Stimulated activated CD4-positive, alpha-beta T cell treated with anti-CD3 and anti-CD28 coated beads, Interleukin-15, amount 100 ng/mL, for 48 hours (primary cell): ENCODE measurements around the gene RSRC1.
"Not testable (repeated sequence)": the region's sequence is repeated elsewhere in the genome, so short reads cannot be mapped to it uniquely, and the experiment has no call there.

ENCODE experiments used
- DNase-seq, 2 donors: peaks; one replicate each; pipeline ENCODE4 v3.0.0-alpha.2; 2020; ENCODE audit warnings: low read depth in 2 of 2

The RSRC1 gene

GRCh38 chr3:158402590-158402989 is 292.7 kb downstream of the RSRC1 start:
- DNase-seq = no peak

- no peak for DNase-seq
These were observed 293.1 kb downstream of the RSRC1 start for GRCh38 chr3:158403013-158403412.

- DNase-seq = no peak
These were observed 294.3 kb downstream of the RSRC1 start for GRCh38 chr3:158404131-158404718.

- DNase-seq = no peak
These were observed 295.6 kb downstream of the RSRC1 start for GRCh38 chr3:158405507-158405906.

GRCh38 chr3:158407844-158408517 is 298.1 kb downstream of the RSRC1 start:
- no peak for DNase-seq

- DNase-seq = not testable (repeated sequence)
These were observed 298.6 kb downstream of the RSRC1 start for GRCh38 chr3:158408518-158408897.

GRCh38 chr3:158418035-158418434 is 308.1 kb downstream of the RSRC1 start:
- DNase-seq = no peak

GRCh38 chr3:158419820-158420653 is 310.1 kb downstream of the RSRC1 start:
- DNase-seq = no peak

GRCh38 chr3:158420654-158421396 is 310.9 kb downstream of the RSRC1 start:
- DNase-seq = no peak

- DNase-seq = no peak
These were observed 320.6 kb downstream of the RSRC1 start for GRCh38 chr3:158430448-158430847.

GRCh38 chr3:158430968-158431367 is 321.1 kb downstream of the RSRC1 start:
- DNase-seq = no peak

- DNase-seq = no peak
These were observed 321.9 kb downstream of the RSRC1 start for GRCh38 chr3:158431829-158432228.

- peak in 1 of 2 donors; percentile 17 for DNase-seq
These were observed 324.6 kb downstream of the RSRC1 start for GRCh38 chr3:158434412-158435038.

- DNase-seq = no peak
These were observed 333.7 kb downstream of the RSRC1 start for GRCh38 chr3:158443632-158444031.

GRCh38 chr3:158447408-158447807 is 337.5 kb downstream of the RSRC1 start:
- DNase-seq = no peak

- no peak for DNase-seq
These were observed 341.6 kb downstream of the RSRC1 start for GRCh38 chr3:158451405-158452055.

GRCh38 chr3:158452334-158452733 is 342.4 kb downstream of the RSRC1 start:
- DNase-seq = no peak

- DNase-seq = no peak
These were observed 343.1 kb downstream of the RSRC1 start for GRCh38 chr3:158453004-158453403.

GRCh38 chr3:158453865-158454264 is 344.0 kb downstream of the RSRC1 start:
- no peak for DNase-seq

- DNase-seq = no peak
These were observed 345.5 kb downstream of the RSRC1 start for GRCh38 chr3:158455406-158455805.

GRCh38 chr3:158456114-158456513 is 346.2 kb downstream of the RSRC1 start:
- DNase-seq = no peak
